ENCODE measurements around the gene HS3ST4.

GRCh38 chr16:25812215-25812614 is 120.5 kb downstream of the HS3ST4 start:
- TF ChIP-seq CTCF (IDR thresholded peaks at IDR 0.05) (no peak), POLR2A (IDR thresholded peaks at IDR 0.05) (no peak), POLR2AphosphoS5 (IDR thresholded peaks at IDR 0.05; ENCODE audit: insufficient read depth in 1 of 2, low read depth in 1 of 2) (no peak)

Measured in vagina (tissue), 2 donors.